IPS-NIHi11 (cell line): ENCODE data around the gene PRSS56.
"Not testable (repeated sequence)": the region's sequence is repeated elsewhere in the genome, so short reads cannot be mapped to it uniquely, and the experiment has no call there.

ENCODE experiments used
- DNase-seq: peaks from one replicate; pipeline ENCODE4 v3.0.0; 2012; ENCODE audit warnings: mixed read lengths, low spot score

Gene PRSS56

GRCh38 chr2:232541961-232542714, 21.9 kb downstream of the PRSS56 start:
- no peak for DNase-seq

DNA sequence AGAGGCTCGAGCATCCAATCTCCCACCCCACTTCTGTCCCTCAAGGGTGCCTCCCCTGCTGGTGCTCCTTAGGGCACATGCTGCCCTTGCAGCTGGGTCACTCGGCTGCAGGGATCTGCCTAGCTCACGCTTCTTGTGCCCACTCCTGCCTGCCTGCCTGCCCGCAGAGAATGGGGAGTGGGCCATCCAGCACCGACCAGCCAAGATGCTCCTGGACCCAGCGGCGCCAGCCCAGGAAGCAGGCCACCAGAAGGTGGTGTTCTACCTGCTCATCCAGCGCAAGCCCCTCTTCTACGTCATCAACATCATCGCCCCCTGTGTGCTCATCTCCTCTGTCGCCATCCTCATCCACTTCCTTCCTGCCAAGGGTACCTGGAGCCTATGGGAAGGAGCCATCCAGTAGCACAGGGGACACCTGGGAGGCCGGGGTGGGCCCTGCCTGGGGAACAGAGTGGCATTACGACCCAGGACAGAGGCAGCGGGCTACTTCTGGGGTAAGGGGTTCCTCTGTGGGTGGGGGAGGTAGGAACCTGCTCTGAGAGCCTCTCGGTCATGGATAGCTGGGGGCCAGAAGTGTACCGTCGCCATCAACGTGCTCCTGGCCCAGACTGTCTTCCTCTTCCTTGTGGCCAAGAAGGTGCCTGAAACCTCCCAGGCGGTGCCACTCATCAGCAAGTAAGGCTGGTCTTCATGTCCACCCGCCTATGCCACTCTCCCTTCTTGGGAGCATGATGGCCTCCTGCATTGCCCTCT, 22.7 kb downstream of the PRSS56 start:
- no peak for DNase-seq

GRCh38 chr2:232543491-232543890, 23.3 kb downstream of the PRSS56 start:
- DNase-seq = no peak

DNA sequence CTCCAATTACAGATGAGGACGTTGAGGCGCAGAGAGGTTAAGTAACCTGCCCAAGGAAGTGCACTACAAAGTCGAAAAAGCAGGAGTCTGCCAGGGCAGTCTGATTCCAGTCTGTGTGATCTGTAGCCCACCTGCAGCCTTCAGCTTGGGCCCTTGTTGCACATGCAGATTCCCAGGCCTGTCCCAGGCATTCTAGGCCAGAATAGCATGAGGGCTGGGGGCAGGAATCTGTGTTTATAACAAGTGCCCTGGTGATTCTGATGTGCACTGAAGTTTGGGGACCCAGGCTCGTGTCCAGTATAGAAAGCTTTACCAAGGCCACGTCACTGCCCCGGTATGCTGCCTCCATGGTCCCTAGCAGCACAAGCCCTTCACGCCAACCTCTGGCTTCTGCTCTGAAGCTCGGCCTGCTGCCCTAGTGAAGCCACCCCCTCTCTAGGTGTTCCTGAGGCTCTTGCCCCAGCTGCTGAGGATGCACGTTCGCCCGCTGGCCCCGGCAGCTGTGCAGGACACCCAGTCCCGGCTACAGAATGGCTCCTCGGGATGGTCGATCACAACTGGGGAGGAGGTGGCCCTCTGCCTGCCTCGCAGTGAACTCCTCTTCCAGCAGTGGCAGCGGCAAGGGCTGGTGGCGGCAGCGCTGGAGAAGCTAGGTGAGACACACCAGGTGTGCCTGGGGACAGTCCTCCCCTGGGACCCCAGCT, 23.9 kb downstream of the PRSS56 start:
- no peak for DNase-seq

- DNase-seq = no peak
Observed at GRCh38 chr2:232544674-232545073, 24.5 kb downstream of the PRSS56 start.

- DNase-seq = no peak
Observed at GRCh38 chr2:232545511-232546375, 25.6 kb downstream of the PRSS56 start.

- DNase-seq = no peak
Observed at GRCh38 chr2:232547991-232548390, 27.8 kb downstream of the PRSS56 start.

GRCh38 chr2:232549655-232550353, 29.6 kb downstream of the PRSS56 start:
- no peak for DNase-seq

DNA sequence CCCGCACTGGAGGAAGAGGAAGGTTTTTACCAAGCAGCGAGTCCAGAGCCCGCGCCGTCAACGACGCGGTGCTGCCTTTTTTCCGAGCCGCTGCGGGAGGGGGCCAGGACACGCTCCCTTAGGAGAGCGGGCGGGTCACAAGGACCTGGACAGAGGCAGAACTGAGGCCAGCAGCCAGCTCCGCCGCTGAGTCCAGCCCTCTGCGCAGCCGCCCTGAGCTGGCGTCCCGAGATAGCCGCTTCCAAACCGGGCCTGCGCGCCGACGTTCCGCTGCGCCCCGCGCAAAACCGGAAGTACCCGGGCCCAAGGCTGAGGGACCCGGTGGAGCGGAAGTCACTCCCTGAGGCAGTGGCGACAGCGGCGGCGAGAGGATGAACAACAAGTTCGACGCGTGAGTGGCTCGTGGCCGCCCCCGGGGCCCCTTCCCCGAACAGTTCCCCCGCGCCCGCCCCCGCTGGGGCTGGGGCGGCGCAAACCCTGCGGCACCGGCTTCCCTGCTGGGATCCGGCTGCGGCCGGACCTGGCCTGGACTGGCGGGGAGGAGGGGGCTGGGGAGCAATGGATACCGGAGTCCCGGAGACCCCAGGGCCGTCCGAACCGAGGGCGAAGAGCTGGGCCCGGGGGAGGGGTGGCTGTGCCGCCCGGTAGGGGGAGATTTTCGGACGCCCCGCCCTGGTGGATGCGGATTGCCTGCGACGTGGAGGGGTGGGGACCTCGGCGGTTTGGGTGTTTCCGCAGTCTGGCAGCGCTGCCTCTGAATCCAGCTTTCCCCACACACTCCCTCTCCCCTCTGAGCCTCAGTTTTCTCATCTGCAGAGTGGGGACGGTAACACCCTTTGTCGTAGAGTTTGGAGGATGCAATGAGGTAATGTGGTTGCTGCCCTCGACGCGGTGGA, 30.4 kb downstream of the PRSS56 start, which contains the start of the genes EIF4E2 and TIGD1:
Gene EIF4E2 (plus strand): TSS at position 336 of the 896 bp plus-strand sequence. CDS start 36 bp downstream, at position 372.
Gene TIGD1 (minus strand): TSS at position 204 of the 896 bp plus-strand sequence. CDS start 675 bp downstream, outside the sequence.
- DNase-seq = peak; percentile 100

- no peak for DNase-seq
Observed at GRCh38 chr2:232551250-232551638, 31.1 kb downstream of the PRSS56 start.

DNA sequence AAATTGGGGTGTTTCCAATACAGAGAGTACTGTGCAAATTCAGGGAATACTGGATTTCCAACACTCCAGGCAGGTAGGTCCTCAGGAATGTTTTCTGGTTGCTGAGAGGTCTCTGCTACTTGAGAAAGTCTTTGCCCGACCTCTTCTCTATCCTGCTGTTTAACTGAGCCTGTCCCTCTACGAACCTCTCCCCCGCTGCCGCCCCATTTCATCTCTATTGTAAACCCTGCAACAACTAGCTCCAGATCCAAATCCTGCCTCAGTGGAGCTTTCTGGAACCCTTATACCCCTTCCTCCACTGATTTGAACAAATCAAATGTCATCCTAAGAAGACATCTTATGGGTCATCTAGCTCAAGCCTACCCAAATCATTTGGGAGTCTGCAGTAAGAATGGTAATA, 31.6 kb downstream of the PRSS56 start:
- DNase-seq = no peak

GRCh38 chr2:232556426-232556825, 36.2 kb downstream of the PRSS56 start:
- no peak for DNase-seq

GRCh38 chr2:232562515-232563151, 42.4 kb downstream of the PRSS56 start:
- DNase-seq = no peak

GRCh38 chr2:232563580-232563979, 43.4 kb downstream of the PRSS56 start:
- DNase-seq = no peak

DNA sequence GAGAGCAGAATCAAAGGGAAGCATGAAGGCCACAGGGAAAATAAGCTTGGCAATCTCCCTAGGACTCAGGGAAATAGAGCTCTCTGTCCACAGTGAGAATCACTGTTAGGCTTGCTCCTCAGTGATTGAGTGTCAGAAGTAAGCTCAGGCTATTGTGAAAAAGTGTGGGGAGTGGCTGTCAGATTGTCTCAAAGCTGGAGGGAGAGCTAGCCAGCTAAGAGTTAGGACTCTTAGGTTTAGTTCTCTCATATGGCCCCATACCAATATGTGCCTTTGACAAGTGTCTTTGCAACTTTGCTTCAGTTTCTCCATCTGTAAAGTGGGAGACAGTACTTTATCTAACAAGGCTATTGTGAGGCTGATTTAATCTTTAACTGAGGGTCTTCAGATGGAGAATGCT, 47.5 kb downstream of the PRSS56 start:
- no peak for DNase-seq

- no peak for DNase-seq
Observed at GRCh38 chr2:232568161-232568560, 48.0 kb downstream of the PRSS56 start.

GRCh38 chr2:232569541-232569940, 49.4 kb downstream of the PRSS56 start:
- DNase-seq = no peak

DNA sequence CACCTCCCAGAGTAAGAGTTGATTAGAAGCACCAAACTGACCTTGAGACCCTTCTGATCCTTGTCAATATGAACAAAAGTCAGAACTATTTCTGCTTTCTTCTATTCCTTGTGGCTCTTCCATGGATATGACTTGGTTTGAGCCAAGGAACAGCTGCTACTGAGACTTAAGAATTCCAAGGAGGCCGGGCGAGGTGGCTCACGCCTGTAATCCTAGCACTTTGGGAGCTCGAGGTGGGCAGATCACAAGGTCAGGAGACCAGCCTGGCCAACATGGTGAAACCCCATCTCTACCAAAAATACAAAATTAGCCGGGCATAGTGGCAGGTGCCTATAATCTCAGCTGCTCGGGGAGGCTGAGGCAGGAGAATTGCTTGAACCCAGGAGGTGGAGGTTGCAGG, 50.3 kb downstream of the PRSS56 start:
- not testable (repeated sequence) for DNase-seq

GRCh38 chr2:232571026-232571474, 50.9 kb downstream of the PRSS56 start:
- DNase-seq = no peak
